Loucy (cell line): ENCODE results near the gene PHF21B.

Experiments used
- CTCF ChIP-seq: fragments of 200-600 bp; sonication (generic); conservative IDR thresholded peaks from 2 replicates; pipeline ENCODE4 v1.5.1; 2014; ENCODE audit warnings: mild to moderate bottlenecking, antibody characterized with exemption, low read length
- EZH2phosphoT487 ChIP-seq: fragments of 200-600 bp; IDR thresholded peaks from 2 replicates; pipeline ENCODE4 v1.6.1; 2018; ENCODE audit warnings: antibody characterized with exemption, mild to moderate bottlenecking, moderate library complexity, borderline replicate concordance

GRCh38 chr22:44862281-44862680, 147.5 kb downstream of the PHF21B start:
- TF ChIP-seq CTCF (no peak), EZH2phosphoT487 (no peak)
